Suppressor macrophage treated with lipopolysaccharide for 4 hours (primary cell): Measurements from ENCODE around the gene SEC14L3.

Experiments
- DNase-seq: peaks from one replicate; pipeline ENCODE4 v3.0.0-alpha.2; 2020

Gene SEC14L3

GRCh38 chr22:30421695-30422480 is 49.9 kb downstream of the SEC14L3 start:
- DNase-seq = peak; percentile 44

GRCh38 chr22:30420347-30421125 is 51.3 kb downstream of the SEC14L3 start:
- DNase-seq = peak; percentile 41

- DNase-seq = no peak
These were observed 55.0 kb downstream of the SEC14L3 start for GRCh38 chr22:30416837-30417236.

GRCh38 chr22:30416403-30416802 is 55.4 kb downstream of the SEC14L3 start:
- no peak for DNase-seq

DNA sequence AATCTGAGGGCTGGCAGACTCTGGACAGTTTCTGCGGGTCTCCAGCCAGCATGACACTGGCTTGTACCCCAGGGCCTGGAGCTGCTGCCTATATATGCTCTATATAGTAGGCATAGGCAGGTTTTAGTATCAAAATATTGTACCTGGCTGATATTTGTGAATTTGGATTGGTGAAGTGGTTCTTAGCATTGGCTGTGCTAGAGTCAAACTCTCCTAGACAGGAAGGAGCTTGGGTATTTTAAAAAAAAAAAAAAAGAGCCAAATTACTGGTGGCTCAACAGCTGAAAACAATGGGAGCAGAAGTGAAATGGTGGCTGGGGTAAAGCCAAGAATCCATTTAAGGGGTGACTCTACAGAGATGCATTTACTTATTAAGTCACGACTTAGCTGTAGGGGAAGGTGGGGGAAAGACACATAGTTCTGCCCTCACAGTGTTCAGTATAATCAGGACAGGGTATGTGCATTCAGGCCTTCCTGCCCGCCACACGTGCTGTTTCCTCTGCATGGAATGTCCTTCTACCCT is 57.2 kb downstream of the SEC14L3 start:
- no peak for DNase-seq

DNA sequence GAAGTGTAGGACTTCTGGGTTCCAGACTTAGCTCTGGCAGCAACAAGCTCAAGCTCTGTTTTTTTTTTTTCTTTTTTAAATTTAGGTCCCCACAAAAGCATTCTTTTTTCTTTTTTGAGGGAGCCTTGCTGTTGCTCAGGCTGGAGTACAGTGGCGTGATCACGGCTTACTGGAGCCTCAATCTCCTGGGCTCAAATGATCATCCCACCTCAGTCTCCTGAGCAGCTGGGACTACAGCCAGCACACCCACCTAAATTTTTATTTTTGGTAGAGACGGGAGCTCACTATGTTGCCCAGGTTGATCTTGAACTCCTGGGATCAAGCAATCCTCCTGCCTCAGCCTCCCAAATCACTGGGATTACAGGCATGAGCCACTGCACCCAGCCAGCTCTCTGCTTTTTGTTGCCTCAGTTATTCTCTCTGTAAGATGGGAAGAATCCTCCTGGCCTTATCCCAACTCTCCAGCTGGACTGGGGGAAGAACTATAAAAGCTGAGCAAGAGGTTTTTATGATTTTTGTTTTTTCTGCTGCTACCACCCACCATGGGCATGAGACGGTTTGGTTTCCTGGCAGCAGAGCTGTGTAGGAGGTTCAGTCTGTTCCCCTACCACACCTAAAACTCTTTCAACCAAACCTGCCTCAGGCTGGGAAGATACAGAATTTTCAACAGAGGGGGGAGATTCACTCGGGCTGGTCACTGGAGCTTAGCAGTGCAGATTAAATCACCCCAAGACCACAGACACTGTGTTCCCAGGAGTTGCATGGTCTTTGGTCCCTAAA is 57.9 kb downstream of the SEC14L3 start:
- DNase-seq = no peak

- no peak for DNase-seq
These were observed 58.8 kb downstream of the SEC14L3 start for GRCh38 chr22:30413001-30413400.

DNA sequence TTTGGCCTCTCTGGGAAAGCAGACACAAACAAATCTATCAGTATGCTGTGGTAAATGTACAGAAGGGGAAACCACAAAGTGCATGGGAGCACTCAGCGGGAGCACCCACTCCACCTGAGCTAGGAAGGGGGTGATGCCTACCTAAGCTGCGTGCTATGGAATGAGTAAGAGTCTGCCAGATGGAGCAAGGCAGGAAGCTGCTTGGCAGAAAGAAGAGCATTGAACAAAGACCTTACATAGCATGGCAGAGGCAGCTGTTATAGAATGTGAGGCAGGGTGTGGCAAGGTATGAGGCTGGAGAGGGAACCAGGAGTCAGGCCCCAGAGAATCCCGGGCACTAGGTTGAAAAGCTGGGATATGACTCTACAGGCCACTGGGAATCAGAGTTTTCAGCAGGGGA is 60.0 kb downstream of the SEC14L3 start:
- no peak for DNase-seq
